Heart right ventricle (tissue), 16 donors: Measurements from ENCODE around the gene SMURF2. TPM values are rescaled to one million over a fixed set of nuclear protein-coding genes. Genes with fewer than 3 reads are reported as not detected.
A peak's percentile ranks its signal among the peaks of the same experiment; 100 is the strongest.
"Not testable (repeated sequence)": the region's sequence is repeated elsewhere in the genome, so short reads cannot be mapped to it uniquely, and the experiment has no call there.

Experiments used
- ATAC-seq, 8 donors: fragments of 200-7000 bp; cut with Tn5 transposase; one replicate each; pipeline ENCODE4 v1.9.1; 2020; ENCODE audit warnings: mild to moderate bottlenecking in 8 of 8, moderate library complexity in 8 of 8, moderate number of reproducible peaks in 1 of 8
- DNase-seq, 2 donors: peaks; one replicate each; pipeline ENCODE4 v3.0.0-alpha.2; 2020
- H3K27ac ChIP-seq, 10 donors: fragments of 200-600 bp; sonication (generic) in 2 of 10; one replicate each; pipeline versions ENCODE4 v1.5.0 to v1.8.0; 2020 to 2022; ENCODE audit warnings: mild to moderate bottlenecking in 3 of 10
- H3K27me3 ChIP-seq, 7 donors: fragments of 200-600 bp; one replicate each; pipeline ENCODE4 v1.8.0; 2021 to 2022; ENCODE audit warnings: mild to moderate bottlenecking in 2 of 7
- H3K36me3 ChIP-seq, 9 donors: fragments of 200-600 bp; sonication (generic) in 1 of 9; one replicate each; pipeline versions ENCODE4 v1.5.0 to v1.8.0; 2020 to 2022; ENCODE audit warnings: mild to moderate bottlenecking in 2 of 9
- H3K4me1 ChIP-seq, 9 donors: fragments of 200-600 bp; sonication (generic) in 1 of 9; one replicate each; pipeline versions ENCODE4 v1.5.0 to v1.8.0; 2020 to 2022; ENCODE audit warnings: mild to moderate bottlenecking in 4 of 9
- H3K4me3 ChIP-seq, 10 donors: fragments of 200-600 bp; sonication (generic) in 2 of 10; one replicate each; pipeline versions ENCODE4 v1.5.0 to v1.8.0; 2020 to 2022; ENCODE audit warnings: mild to moderate bottlenecking in 7 of 10, moderate library complexity in 2 of 10
- H3K9me3 ChIP-seq, 11 donors: fragments of 200-600 bp in 10 of 11; sonication (generic) in 2 of 11; one replicate each; pipeline versions ENCODE4 v1.5.0 to v1.8.0; 2013 to 2022; ENCODE audit warnings: mild to moderate bottlenecking in 2 of 11, control low read depth in 1 of 11, moderate library complexity in 1 of 11
- CTCF ChIP-seq, 9 donors: fragments of 200-600 bp; sonication (generic) in 2 of 9; IDR thresholded peaks; one replicate each; pipeline versions ENCODE4 v1.5.0 to v1.8.0; 2021 to 2022; ENCODE audit warnings: antibody characterized with exemption in 9 of 9, mild to moderate bottlenecking in 5 of 9, moderate library complexity in 1 of 9
- WGBS, 2 donors: extraction: QIAGEN DNeasy Blood & Tissue Kit; methylation state at CpG; one replicate each; pipeline ENCODE4 v1.1.7; 2013; ENCODE audit warnings: inconsistent platforms in 1 of 2; 5-methylcytosine and 5-hydroxymethylcytosine counted together
- intact Hi-C, 10 donors: fragments of 100-400 bp; cut with DNase I; formaldehyde crosslinking; loops; one replicate each; pipeline versions ENCODE4 v1.11.1 to v1.14.2; 2022
- polyA plus RNA-seq, 2 donors: library from polyadenylated mRNA; stranded (reverse); fragments of 200-250 nt; gene quantifications; one replicate each; pipeline ENCODE4 v1.2.3, GENCODE V29; 2013
- total RNA-seq, 10 donors: library from RNA; stranded (reverse); fragmentation: NEBNext Ultra II Directional in 3 of 10; extraction: Animal tissue kit (Norgen Biotek cat#: 25700) in 3 of 10; gene quantifications; one replicate each; pipeline versions ENCODE4 v1.2.1 to v1.2.4, GENCODE V29; 2021 to 2023
- donor health status: Arrhythmogenic right ventricular cardiomyopathy.
- donor health status: ischemic (EF 13 %, LVEDD 7.1; RV severe dilation, severe dysfunction).
- donor health status: healthy with polysubstance abuse.
- donor health status: DM: no; HTN: yes; CAD: no.
- donor health status: DM: no; HTN: no; CAD: no.
- donor health status: ischemic (EF 25% LVEDD 6.9; RV normal size, moderate dysfunction).
- donor health status: ischemic (EF 25% LVEDD 5.7; RV mildly dilated, moderate dysfunction).
- donor health status: healthy.
- donor health status: DM: yes; HTN: yes; CAD: no.
- donor health status: Ischemic cardiomyopathy.
- donor health status: ischemic (EF 35%, LVEDD 5.7; RV mildly dilated, moderate dysfunction).
- donor health status: nonischemic (EF 11% LVEDD 7.7; RV severe dilation, severe dysfunction).
- donor health status: DM: yes; HTN: yes; CAD: no.
- donor health status: PGD.
- donor health status: ischemic (EF 29% LVEDD 5.4; RV normal size, mild dysfunction).
- donor health status: nonischemic (EF 23%, LVEDD 6.1; RV moderate dilation, normal function).

The SMURF2 gene
- total and polyA plus RNA-seq, 12 donors, result 4.0 to 15.5 (median 12.2) TPM

GRCh38 chr17:64607862-64608565, 54.1 kb downstream of the SMURF2 start:
- no peak for ATAC-seq
- Histone ChIP-seq H3K36me3 (no peaks in the 10 kb centered on the region), H3K27ac (no peak overlapping the region), H3K4me3 (no peak overlapping the region), H3K4me1 (peaks cover 0 to 44% (median 16%) of the 10 kb centered on the region in 9 donors), H3K27me3 (no peaks in the 10 kb centered on the region), H3K9me3 (peaks cover 0 to 10% (median 0%) of the 10 kb centered on the region in 11 donors)
- TF ChIP-seq CTCF (IDR thresholded peaks at IDR 0.05), result no peak
- WGBS, 2 donors, result 73 to 92% methylated on average over 2 of the region's 2 CpGs
- no peak for DNase-seq
- intact Hi-C loops, result no loop called here

- intact Hi-C loops, DNase-seq, H3K27me3 ChIP-seq, H3K9me3 ChIP-seq, H3K36me3 ChIP-seq, H3K4me3 ChIP-seq: not testable (repeated sequence)
- peak in 2 of 8 donors; percentile 35 to 37 for ATAC-seq
- peaks cover 0 to 41% (median 14%) of the 10 kb centered on the region in 9 donors for H3K4me1 ChIP-seq
- H3K27ac ChIP-seq, result peak overlapping the region in 1 of 10 donors; percentile 5
- WGBS, 2 donors, result 69 to 79% methylated on average over 12 of the region's 12 CpGs
These were observed 57.6 kb downstream of the SMURF2 start for GRCh38 chr17:64604532-64604931.

- Histone ChIP-seq H3K4me1 (peaks cover 0 to 45% (median 19%) of the 10 kb centered on the region in 9 donors), H3K4me3 (no peak overlapping the region), H3K9me3 (peaks cover 0 to 3% (median 0%) of the 10 kb centered on the region in 11 donors), H3K27me3 (no peaks in the 10 kb centered on the region), H3K27ac (no peak overlapping the region), H3K36me3 (no peaks in the 10 kb centered on the region)
- ATAC-seq, result no peak
- WGBS, 2 donors, result 59 to 63% methylated on average over 1 of the region's 1 CpG
- no peak for DNase-seq
- intact Hi-C loops, result no loop called here
- TF ChIP-seq CTCF (IDR thresholded peaks at IDR 0.05), result no peak
These were observed 58.1 kb downstream of the SMURF2 start for GRCh38 chr17:64603987-64604386.

- Histone ChIP-seq H3K9me3 (no peaks in the 10 kb centered on the region), H3K27ac (no peak overlapping the region), H3K36me3 (peaks cover 0 to 35% (median 0%) of the 10 kb centered on the region in 9 donors), H3K4me1 (peaks cover 0 to 44% (median 18%) of the 10 kb centered on the region in 9 donors), H3K4me3 (no peak overlapping the region), H3K27me3 (no peaks in the 10 kb centered on the region)
- TF ChIP-seq CTCF (IDR thresholded peaks at IDR 0.05), result no peak
- 90 to 98% methylated on average over 1 of the region's 1 CpG for WGBS, 2 donors
- no peak for ATAC-seq
- intact Hi-C loops, result loop anchor here in 2 of 10 donors (5.0 to 10.0 kb wide), 2 partner anchors 42 to 45 kb away; no protein-coding TSS in a partner anchor
- no peak for DNase-seq
These were observed 62.3 kb downstream of the SMURF2 start for GRCh38 chr17:64599827-64600226.

- H3K4me1 ChIP-seq, result peaks cover 0 to 44% (median 12%) of the 10 kb centered on the region in 9 donors
- 78% methylated on average over 10 of the region's 10 CpGs for WGBS, 2 donors
- peaks cover 0 to 41% (median 6%) of the 10 kb centered on the region in 9 donors for H3K36me3 ChIP-seq
- ATAC-seq, result peak in 3 of 8 donors; percentile 35 to 40 (median 35)
- H3K27ac ChIP-seq, result peak overlapping the region in 1 of 10 donors; percentile 51
- H3K9me3 ChIP-seq, result no peaks in the 10 kb centered on the region
- intact Hi-C loops, result loop anchor here in 2 of 10 donors (5.0 to 10.0 kb wide), 2 partner anchors 43 to 46 kb away; no protein-coding TSS in a partner anchor
- no peak overlapping the region for H3K4me3 ChIP-seq
- no peak for TF ChIP-seq CTCF (IDR thresholded peaks at IDR 0.05)
- H3K27me3 ChIP-seq, result no peaks in the 10 kb centered on the region
- no peak for DNase-seq
These were observed 62.9 kb downstream of the SMURF2 start for GRCh38 chr17:64599187-64599676.
